Mesendoderm (in vitro differentiated cells): ENCODE measurements around the gene ANXA9. TPM values are rescaled to one million over a fixed set of nuclear protein-coding genes. Genes with fewer than 3 reads are reported as not detected.
A peak's percentile ranks its signal among the peaks of the same experiment; 100 is the strongest.

ENCODE experiments used
- DNase-seq: peaks from one replicate; pipeline ENCODE4 v3.0.0; 2013
- H2AK5ac ChIP-seq: 2 replicates; pipeline ENCODE4 v1.6.1; 2013; ENCODE audit warnings: low read length, inconsistent platforms
- H2BK120ac ChIP-seq: 2 replicates; pipeline ENCODE4 v1.6.1; 2013; ENCODE audit warnings: low read depth, mild to moderate bottlenecking, low read length, moderate library complexity, mixed read lengths
- H2BK15ac ChIP-seq: replicated peaks from 2 replicates; pipeline ENCODE4 v1.6.1; 2013; ENCODE audit warnings: low read depth, mild to moderate bottlenecking, moderate library complexity
- H2BK5ac ChIP-seq: 2 replicates; pipeline ENCODE4 v1.6.1; 2013; ENCODE audit warnings: low read length, inconsistent platforms
- H3K18ac ChIP-seq: 2 replicates; pipeline ENCODE4 v1.6.1; 2013; ENCODE audit warnings: mild to moderate bottlenecking, low read length, mixed read lengths
- H3K23ac ChIP-seq: one replicate; pipeline ENCODE4 v1.6.1; 2013; ENCODE audit warnings: low read length
- H3K27ac ChIP-seq: 2 replicates; pipeline ENCODE4 v1.5.1; 2013; ENCODE audit warnings: low read depth, mild to moderate bottlenecking, inconsistent platforms, low read length, moderate library complexity
- H3K27me3 ChIP-seq: 2 replicates; pipeline ENCODE4 v1.6.1; 2013; ENCODE audit warnings: low read length, control low read depth, mild to moderate bottlenecking, inconsistent platforms; ENCODE audit not compliant: insufficient read depth, poor library complexity
- H3K36me3 ChIP-seq: 2 replicates; pipeline ENCODE4 v1.6.1; 2013; ENCODE audit warnings: low read length, inconsistent platforms; ENCODE audit not compliant: control insufficient read depth, insufficient read depth
- H3K4ac ChIP-seq: one replicate; pipeline ENCODE4 v1.6.1; 2013; ENCODE audit warnings: low read depth, mild to moderate bottlenecking, low read length, moderate library complexity
- H3K4me1 ChIP-seq: 2 replicates; pipeline ENCODE4 v1.6.1; 2013; ENCODE audit warnings: low read depth, low read length, inconsistent platforms; ENCODE audit not compliant: control insufficient read depth
- H3K4me2 ChIP-seq: 2 replicates; pipeline ENCODE4 v1.6.1; 2013; ENCODE audit warnings: low read length
- H3K4me3 ChIP-seq: 2 replicates; pipeline ENCODE4 v1.5.1; 2013; ENCODE audit warnings: mild to moderate bottlenecking, low read length
- H3K56ac ChIP-seq: one replicate; pipeline ENCODE4 v1.6.1; 2013; ENCODE audit warnings: low read length
- H3K79me1 ChIP-seq: 2 replicates; pipeline ENCODE4 v1.6.1; 2013; ENCODE audit warnings: low read length, inconsistent platforms
- H3K79me2 ChIP-seq: 2 replicates; pipeline ENCODE4 v1.6.1; 2013; ENCODE audit warnings: mild to moderate bottlenecking, low read length; ENCODE audit not compliant: control insufficient read depth, insufficient read depth
- H3K9ac ChIP-seq: 2 replicates; pipeline ENCODE4 v1.6.1; 2013; ENCODE audit warnings: low read length, inconsistent platforms
- H4K5ac ChIP-seq: one replicate; pipeline ENCODE4 v1.6.1; 2013; ENCODE audit warnings: low read length
- H4K8ac ChIP-seq: one replicate; pipeline ENCODE4 v1.6.1; 2013; ENCODE audit warnings: low read depth, mild to moderate bottlenecking, control low read depth, low read length, moderate library complexity
- WGBS: extraction: QIAGEN DNeasy Blood & Tissue Kit; methylation state at CpG from one replicate; pipeline ENCODE4 v1.1.7; 2013; ENCODE audit warnings: low lambda C conversion rate, missing lambda C conversion rate; ENCODE audit not compliant: insufficient coverage; ENCODE audit errors: extremely low coverage; 5-methylcytosine and 5-hydroxymethylcytosine counted together
- polyA plus RNA-seq, 2 experiments: library from polyadenylated mRNA; stranded (reverse); fragments of 200-250 nt; gene quantifications; one replicate each; pipeline ENCODE4 v1.2.3, GENCODE V29; 2013

The ANXA9 gene
- polyA plus RNA-seq (2013, experiment 1 of 2): 1.8 TPM
- polyA plus RNA-seq (2013, experiment 2 of 2): 1.9 TPM

- H4K5ac ChIP-seq: no peak within 1 kb of the TSS
- H3K27ac ChIP-seq: peak within 1 kb of the TSS; percentile 31
- no peak within 1 kb of the TSS for H3K4me3 ChIP-seq
- no peak for DNase-seq
- no peaks in the 10 kb centered on the region for H3K36me3 ChIP-seq
- H3K4me2 ChIP-seq: no peak within 1 kb of the TSS
- no peaks in the 10 kb centered on the region for H3K79me2 ChIP-seq
- H3K4ac ChIP-seq: no peak within 1 kb of the TSS
- H3K18ac ChIP-seq: no peak within 1 kb of the TSS
- no CpG with 5 or more reads among the region's 12 CpGs for WGBS
- H3K23ac ChIP-seq: no peak within 1 kb of the TSS
- H2AK5ac ChIP-seq: no peak within 1 kb of the TSS
- H3K9ac ChIP-seq: no peak within 1 kb of the TSS
- no peaks in the 10 kb centered on the region for H3K27me3 ChIP-seq
- no peak within 1 kb of the TSS for H2BK5ac ChIP-seq
- H3K4me1 ChIP-seq: peaks cover 13% of the 10 kb centered on the region
- no peak within 1 kb of the TSS for H2BK15ac ChIP-seq
- no peak within 1 kb of the TSS for H2BK120ac ChIP-seq
- H3K79me1 ChIP-seq: no peaks in the 10 kb centered on the region
- H4K8ac ChIP-seq: no peak within 1 kb of the TSS
- H3K56ac ChIP-seq: peak within 1 kb of the TSS; percentile 61
Observed at GRCh38 chr1:150981805-150982712, at the start of gene ANXA9. Gene ANXA9, plus strand, starts transcription at chr1:150982292. Its CDS starts 814 bp downstream, at chr1:150983106.

- no peak overlapping the region for H2AK5ac ChIP-seq
- H3K27me3 ChIP-seq: no peaks in the 10 kb centered on the region
- H3K27ac ChIP-seq: no peak overlapping the region
- H3K4ac ChIP-seq: no peak overlapping the region
- no peak overlapping the region for H4K8ac ChIP-seq
- H2BK120ac ChIP-seq: no peak overlapping the region
- peaks cover 16% of the 10 kb centered on the region for H3K36me3 ChIP-seq
- H3K23ac ChIP-seq: no peak overlapping the region
- no peak overlapping the region for H3K18ac ChIP-seq
- no peaks in the 10 kb centered on the region for H3K4me1 ChIP-seq
- no peak overlapping the region for H2BK15ac ChIP-seq
- no peak overlapping the region for H3K4me2 ChIP-seq
- H4K5ac ChIP-seq: no peak overlapping the region
- DNase-seq: no peak
- H3K79me2 ChIP-seq: no peaks in the 10 kb centered on the region
- H3K9ac ChIP-seq: no peak overlapping the region
- H3K4me3 ChIP-seq: no peak overlapping the region
- no peaks in the 10 kb centered on the region for H3K79me1 ChIP-seq
- H2BK5ac ChIP-seq: no peak overlapping the region
- no peak overlapping the region for H3K56ac ChIP-seq
- WGBS: no CpG with 5 or more reads among the region's 5 CpGs
Observed at GRCh38 chr1:150944856-150945255, 37.2 kb upstream of the ANXA9 start.

GRCh38 chr1:150954708-150955107 is 27.4 kb upstream of the ANXA9 start:
- peaks cover 13% of the 10 kb centered on the region for H3K36me3 ChIP-seq
- no peak for DNase-seq

GRCh38 chr1:150955280-150955679 is 26.8 kb upstream of the ANXA9 start:
- Histone ChIP-seq H3K56ac (no peak overlapping the region), H2BK15ac (no peak overlapping the region), H3K27me3 (no peaks in the 10 kb centered on the region), H3K79me2 (no peaks in the 10 kb centered on the region), H4K5ac (no peak overlapping the region), H3K4me2 (no peak overlapping the region), H3K4me3 (no peak overlapping the region), H2BK5ac (no peak overlapping the region), H3K9ac (no peak overlapping the region), H2BK120ac (no peak overlapping the region), H3K4ac (no peak overlapping the region), H2AK5ac (no peak overlapping the region), H3K18ac (no peak overlapping the region), H3K23ac (no peak overlapping the region), H4K8ac (no peak overlapping the region), H3K27ac (no peak overlapping the region), H3K79me1 (no peaks in the 10 kb centered on the region), H3K4me1 (no peaks in the 10 kb centered on the region), H3K36me3 (peaks cover 13% of the 10 kb centered on the region)
- no peak for DNase-seq

More at GRCh38 chr1:150954708-150955107, 27.4 kb upstream of the ANXA9 start:
- no peaks in the 10 kb centered on the region for H3K27me3 ChIP-seq
- no peak overlapping the region for H3K56ac ChIP-seq
- H3K4me1 ChIP-seq: no peaks in the 10 kb centered on the region
- H3K4ac ChIP-seq: no peak overlapping the region
- H3K79me2 ChIP-seq: no peaks in the 10 kb centered on the region
- no CpG with 5 or more reads among the region's 3 CpGs for WGBS
- H3K79me1 ChIP-seq: no peaks in the 10 kb centered on the region
- no peak overlapping the region for H3K4me3 ChIP-seq
- H3K9ac ChIP-seq: no peak overlapping the region
- no peak overlapping the region for H2AK5ac ChIP-seq
- H2BK15ac ChIP-seq: no peak overlapping the region
- H3K4me2 ChIP-seq: no peak overlapping the region
- no peak overlapping the region for H2BK120ac ChIP-seq
- no peak overlapping the region for H4K5ac ChIP-seq
- no peak overlapping the region for H4K8ac ChIP-seq
- no peak overlapping the region for H2BK5ac ChIP-seq
- no peak overlapping the region for H3K27ac ChIP-seq
- H3K18ac ChIP-seq: no peak overlapping the region
- H3K23ac ChIP-seq: no peak overlapping the region

GRCh38 chr1:150957666-150958065 is 24.4 kb upstream of the ANXA9 start:
- Histone ChIP-seq H3K18ac (no peak overlapping the region), H2AK5ac (no peak overlapping the region), H3K27ac (no peak overlapping the region), H3K79me2 (no peaks in the 10 kb centered on the region), H3K9ac (no peak overlapping the region), H2BK120ac (no peak overlapping the region), H3K27me3 (no peaks in the 10 kb centered on the region), H3K4me2 (no peak overlapping the region), H4K5ac (no peak overlapping the region), H3K36me3 (peaks cover 18% of the 10 kb centered on the region), H3K4me3 (no peak overlapping the region), H2BK15ac (no peak overlapping the region), H3K4ac (no peak overlapping the region), H3K56ac (no peak overlapping the region), H4K8ac (no peak overlapping the region), H3K79me1 (no peaks in the 10 kb centered on the region), H3K23ac (no peak overlapping the region), H3K4me1 (no peaks in the 10 kb centered on the region), H2BK5ac (no peak overlapping the region)
- DNase-seq: no peak
- no CpG with 5 or more reads among the region's 11 CpGs for whole genome bisulfite sequencing
